GM18508 (cell line): ENCODE measurements around the gene ATRN.

Experiments
- ATAC-seq: cut with Tn5 transposase; IDR thresholded peaks from one replicate; pipeline ENCODE4 v1.9.1; 2021; ENCODE audit warnings: moderate number of reproducible peaks; ENCODE audit not compliant: insufficient read depth, unreplicated experiment

Gene ATRN

DNA sequence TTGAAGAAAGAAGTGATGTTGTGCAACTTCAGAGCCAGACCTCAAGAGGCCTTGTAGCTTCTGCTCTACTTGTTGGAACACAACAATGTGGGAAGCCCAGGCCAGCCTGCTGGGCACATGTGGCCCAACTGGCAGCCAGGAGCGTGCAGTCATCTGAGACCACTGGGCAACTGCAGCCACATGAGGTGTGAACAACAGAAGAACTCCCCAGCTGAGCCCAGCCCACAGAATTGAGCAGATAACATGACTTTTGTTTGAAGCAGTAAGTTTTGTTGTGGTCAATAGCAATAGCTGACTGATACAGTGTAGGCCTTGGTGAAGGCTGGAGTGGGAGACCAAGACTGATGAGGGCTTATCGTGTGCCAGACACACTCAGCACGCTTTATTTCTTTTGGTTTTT lies 219.6 kb downstream of the ATRN start:
- no peak for ATAC-seq

DNA sequence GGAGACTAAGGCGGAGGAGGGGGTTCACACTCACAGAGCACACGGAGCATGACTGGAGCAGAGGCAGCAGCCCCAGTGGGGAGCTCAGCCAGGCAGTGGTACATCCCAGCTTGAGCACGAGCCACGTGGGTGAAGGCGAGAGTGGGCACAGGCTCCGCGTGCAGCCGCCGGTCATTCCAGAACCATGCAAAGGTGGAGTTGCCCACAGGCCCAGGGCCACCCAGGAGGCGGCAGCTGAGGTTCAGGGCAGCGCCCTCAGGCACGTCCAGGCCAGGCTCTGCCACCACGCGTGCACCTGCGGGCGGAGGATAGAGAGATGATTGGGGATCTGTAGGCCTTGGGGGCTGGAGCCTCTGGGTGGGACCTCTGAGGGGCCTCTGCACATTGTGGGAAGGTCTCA lies 220.5 kb downstream of the ATRN start:
- no peak for ATAC-seq

DNA sequence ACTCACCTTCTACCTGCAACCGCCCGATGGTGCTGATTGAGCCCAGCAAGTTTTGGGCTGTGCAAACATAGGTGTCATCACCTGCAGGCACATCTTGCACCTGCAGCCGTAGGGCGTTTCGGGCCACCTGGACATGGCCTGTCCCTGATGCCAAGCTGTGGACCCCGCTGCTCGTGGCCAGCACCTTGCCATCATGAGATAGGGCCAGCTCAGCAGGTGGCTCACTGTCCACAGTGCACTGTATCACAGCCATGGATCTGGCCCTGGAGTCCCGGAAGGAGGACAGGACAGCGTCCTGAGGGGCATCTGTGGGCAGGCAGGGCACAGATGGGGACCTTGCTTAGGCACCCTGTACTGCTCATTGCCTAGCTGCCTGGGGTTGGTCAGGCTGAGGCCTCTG lies 221.1 kb downstream of the ATRN start:
- no peak for ATAC-seq

DNA sequence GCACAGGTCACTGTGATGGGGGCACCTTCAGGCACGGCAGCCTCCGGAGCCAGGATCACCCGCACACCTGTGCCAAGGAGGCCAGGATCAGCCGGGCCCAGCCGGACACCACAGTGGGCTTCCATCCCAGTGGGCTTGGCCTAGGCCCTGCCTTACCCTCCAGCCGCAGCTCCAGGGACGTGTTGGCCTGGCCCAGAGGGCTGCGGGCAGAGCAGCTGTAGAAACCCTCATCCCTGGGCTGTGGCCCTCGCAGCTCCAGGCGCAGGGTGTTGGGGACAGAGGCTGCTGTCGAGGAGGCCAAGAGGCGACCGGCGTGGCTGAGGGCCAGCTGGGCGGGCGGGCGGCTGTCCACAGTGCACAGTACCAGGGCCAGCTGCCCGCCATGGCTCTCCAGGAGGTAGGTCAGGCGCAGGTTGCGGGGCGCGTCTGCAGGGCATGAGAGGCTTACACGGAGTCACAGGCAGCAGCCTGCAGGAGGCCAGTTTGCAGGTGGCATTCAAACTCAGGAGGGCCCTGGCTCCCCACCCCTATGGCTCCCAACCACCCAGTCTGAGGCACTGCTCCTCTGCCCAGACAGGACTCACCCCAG lies 222.0 kb downstream of the ATRN start:
- ATAC-seq, result no peak

DNA sequence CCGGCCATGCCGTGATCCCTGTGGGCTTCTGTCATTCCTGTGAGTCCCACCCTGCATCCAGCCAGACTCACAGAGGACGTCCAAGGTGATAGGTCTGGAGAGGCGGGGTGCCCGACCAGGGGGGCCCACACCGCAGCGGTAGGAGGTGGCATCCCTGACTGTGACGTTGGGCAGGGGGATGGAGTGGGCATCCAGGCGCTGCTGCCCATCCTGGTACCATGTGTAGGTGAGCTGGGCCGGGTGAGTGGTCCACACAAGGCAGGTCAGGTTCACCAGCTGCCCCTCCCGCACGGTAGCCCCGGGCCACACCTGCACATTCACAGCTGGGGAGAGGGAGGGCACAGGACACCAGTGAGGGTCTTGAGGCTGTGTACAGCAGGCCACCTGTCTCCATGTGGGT lies 222.6 kb downstream of the ATRN start:
- no peak for ATAC-seq

DNA sequence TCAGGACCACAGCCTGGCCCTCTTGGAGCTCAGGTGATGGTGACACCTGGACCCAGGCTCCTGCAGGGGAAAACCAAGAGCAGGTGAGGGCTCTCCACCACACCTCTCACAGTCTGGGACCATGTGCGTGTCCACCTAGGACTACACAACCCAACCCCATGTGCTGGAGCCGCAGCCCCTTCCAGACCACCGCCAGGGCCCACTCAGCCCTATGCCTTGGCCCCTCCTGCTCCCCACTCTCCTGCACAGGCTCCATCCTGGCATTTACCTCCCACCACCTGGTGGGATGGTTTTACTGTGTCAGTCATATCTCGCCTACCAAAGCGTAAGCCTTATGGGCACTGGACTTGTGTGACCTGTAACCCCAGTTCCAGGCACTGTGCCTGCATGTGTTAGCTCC lies 224.0 kb downstream of the ATRN start:
- ATAC-seq, result no peak

DNA sequence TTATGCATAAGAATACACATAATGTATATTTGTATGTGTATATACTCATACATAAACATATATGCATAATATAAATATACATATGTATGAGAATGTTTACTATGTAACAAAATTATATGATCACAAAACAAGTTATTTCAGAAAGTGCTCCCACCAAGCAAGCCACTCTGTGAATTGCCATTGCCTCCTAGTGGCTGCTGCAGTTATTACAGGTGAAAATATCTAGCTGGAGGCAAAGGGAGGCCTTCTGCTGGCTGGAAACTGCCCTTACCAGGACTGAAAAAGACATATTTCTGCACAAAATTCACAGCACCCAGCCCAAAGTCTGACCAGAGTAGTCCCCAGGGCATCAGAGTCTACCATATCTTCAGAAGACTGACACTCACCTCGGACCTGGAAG lies 225.4 kb downstream of the ATRN start:
- no peak for ATAC-seq

DNA sequence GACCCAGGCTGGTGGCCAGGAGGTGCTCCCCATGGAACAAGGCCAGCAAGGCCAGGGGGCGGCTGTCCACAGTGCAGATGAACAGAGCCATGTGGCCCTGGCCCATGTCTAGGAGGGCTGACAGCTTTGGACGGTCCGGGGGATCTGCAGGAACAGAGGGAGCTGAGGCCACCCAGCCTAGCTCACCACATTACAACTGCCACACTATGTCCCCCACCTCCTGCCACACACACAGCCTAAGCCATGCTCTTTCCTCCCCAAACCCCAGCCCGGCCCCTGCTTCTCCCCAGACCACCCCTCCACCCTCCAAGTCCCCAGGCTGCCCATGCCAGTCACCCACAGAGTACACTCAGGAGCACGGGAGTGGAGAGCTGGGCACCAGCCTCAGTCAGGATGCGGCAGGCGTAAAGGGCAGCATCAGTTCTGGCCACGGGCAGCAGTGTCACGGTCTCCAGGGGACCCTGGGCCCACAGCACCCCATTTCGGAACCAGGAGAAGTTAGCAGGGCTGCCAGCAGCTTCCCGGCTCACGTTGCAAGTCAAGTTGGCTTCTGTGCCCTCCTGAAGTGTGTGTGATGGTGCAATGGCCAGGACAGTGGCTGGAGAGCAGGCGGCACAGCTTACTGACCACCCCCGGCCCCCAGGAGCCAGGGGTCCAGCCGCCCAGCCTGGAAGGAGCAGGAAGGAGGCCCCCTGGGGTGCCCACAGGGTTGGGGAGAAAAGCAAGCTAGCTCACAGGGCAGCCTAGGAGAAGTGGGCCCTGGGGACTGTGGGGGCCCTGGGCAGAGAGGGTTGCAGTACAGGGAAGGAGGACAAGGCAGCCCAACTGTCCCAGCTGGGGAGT lies 226.1 kb downstream of the ATRN start:
- ATAC-seq, result no peak

DNA sequence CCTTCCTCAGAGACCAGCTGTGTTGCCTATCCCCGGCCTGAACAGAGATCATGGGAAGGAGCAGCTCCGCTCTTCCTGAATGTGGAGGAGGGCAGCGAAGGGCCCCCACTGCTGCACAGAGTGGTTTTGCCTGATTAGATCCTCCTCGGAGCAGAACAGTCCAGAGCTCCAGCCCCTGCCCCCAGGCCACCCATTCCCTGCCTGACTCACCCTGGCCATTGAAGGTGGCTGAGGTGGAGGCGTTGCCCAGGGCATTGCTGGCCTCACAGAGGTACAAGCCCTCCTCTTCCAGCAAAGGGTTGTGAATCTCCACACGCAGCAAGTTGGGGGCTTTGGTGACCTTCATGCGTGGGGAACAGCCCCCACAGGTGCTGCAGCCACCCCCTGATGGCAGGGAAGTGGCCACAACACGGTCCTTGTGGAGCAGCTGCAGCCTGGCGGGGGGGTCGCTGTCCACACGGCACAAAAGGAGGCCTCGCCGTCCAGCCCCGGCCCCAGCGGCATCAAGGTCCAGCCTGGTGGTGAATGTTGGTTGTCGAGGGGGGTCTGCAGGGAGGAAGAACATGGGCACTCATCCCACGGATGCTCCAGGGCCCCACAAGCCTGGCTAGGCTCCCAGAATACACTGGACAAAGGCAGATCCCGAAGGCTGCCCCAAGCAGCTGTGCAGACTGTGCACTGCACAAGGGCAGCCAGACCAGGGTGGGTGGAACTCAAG lies 226.9 kb downstream of the ATRN start:
- ATAC-seq, result no peak

DNA sequence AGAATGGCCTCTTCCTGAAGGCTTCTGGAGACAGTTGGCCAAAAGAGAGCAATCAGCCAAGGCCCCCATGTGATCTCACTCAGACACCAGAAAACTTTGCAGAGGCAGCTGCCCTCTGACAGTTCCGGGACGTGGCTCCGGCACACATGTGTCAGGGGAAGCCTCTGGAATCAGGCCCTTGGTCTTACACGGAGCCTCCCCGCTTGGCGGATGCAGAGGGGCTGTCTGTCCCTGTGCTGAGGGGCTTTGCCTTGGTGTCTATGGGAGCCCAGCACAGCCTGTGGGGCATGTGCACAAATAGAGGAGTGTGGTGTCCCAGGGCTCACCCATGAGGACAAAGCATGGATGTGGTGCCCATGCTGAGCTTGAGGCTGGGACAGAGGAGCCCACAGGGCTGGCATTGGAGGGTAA lies 227.8 kb downstream of the ATRN start:
- ATAC-seq, result no peak

DNA sequence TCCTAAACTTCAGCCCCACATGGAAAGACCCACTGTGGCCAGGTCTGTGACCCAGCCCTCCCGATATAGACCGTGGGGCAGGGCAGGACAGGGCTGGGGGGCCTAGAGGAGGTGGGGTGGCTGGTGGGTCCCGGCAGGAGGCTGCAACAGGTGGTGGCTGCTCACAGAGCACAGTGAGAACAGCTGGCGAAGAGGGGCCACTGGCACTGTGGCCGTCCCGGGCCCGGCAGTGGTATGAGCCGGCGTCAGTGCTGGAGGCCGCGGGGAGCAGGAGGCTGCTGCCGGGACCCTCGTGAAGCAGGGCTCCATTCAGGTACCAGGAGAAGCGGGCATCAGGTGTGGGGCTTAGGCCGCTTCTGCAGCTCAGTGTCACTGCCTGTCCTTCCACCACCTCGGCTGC lies 228.2 kb downstream of the ATRN start:
- no peak for ATAC-seq
